Tibial nerve (tissue), 4 donors: ENCODE results near the gene CIT.

Experiments
- EP300 ChIP-seq, 2 donors: sonication (generic); formaldehyde crosslinking; IDR thresholded peaks; one replicate each; pipeline ENCODE4 v1.6.1; 2017; ENCODE audit warnings: antibody characterized with exemption in 2 of 2, mild to moderate bottlenecking in 1 of 2
- POLR2A ChIP-seq, 2 donors: fragments of 450-650 bp; IDR thresholded peaks; one replicate each; pipeline ENCODE4 v1.6.1; 2017; ENCODE audit warnings: antibody characterized with exemption in 2 of 2, mild to moderate bottlenecking in 2 of 2, moderate library complexity in 2 of 2
- TF ChIP-seq, protein P1 (sequence below), 5 experiments: fragments of 200-600 bp in 3 of 5; fragments of 450-650 bp in 2 of 5; sonication (generic) in 3 of 5; IDR thresholded peaks; one replicate each; pipeline ENCODE4 v1.5.1; 2016 to 2019; ENCODE audit warnings: antibody characterized with exemption in 5 of 5, mild to moderate bottlenecking in 3 of 5, moderate library complexity in 2 of 5

DNA sequence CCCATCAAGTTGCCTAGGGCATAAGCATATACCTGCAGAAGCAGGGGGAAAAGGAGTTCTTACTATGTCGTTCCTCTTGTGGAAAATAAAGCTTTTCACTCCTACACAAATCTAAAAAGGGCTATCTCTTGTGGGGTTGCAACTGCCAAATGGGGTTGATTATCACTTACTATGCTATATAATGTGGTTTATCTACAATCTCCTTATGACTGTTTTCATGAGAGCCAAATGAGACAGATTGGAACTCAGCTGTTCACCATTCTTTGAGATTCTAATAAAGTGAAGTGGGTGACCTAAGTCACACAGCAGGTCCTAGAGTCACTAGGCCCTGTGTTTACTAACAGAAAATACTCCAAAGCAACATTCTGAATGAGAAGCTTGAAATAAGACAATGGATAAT, 47.7 kb downstream of the CIT start:
- TF ChIP-seq EP300 (IDR thresholded peaks at IDR 0.05) (no peak), POLR2A (IDR thresholded peaks at IDR 0.05) (no peak)
- TF ChIP-seq, protein P1, sequence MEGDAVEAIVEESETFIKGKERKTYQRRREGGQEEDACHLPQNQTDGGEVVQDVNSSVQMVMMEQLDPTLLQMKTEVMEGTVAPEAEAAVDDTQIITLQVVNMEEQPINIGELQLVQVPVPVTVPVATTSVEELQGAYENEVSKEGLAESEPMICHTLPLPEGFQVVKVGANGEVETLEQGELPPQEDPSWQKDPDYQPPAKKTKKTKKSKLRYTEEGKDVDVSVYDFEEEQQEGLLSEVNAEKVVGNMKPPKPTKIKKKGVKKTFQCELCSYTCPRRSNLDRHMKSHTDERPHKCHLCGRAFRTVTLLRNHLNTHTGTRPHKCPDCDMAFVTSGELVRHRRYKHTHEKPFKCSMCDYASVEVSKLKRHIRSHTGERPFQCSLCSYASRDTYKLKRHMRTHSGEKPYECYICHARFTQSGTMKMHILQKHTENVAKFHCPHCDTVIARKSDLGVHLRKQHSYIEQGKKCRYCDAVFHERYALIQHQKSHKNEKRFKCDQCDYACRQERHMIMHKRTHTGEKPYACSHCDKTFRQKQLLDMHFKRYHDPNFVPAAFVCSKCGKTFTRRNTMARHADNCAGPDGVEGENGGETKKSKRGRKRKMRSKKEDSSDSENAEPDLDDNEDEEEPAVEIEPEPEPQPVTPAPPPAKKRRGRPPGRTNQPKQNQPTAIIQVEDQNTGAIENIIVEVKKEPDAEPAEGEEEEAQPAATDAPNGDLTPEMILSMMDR (IDR thresholded peaks at IDR 0.05): no peak
